ENCODE results near the gene PVALEF. TPM values are rescaled to one million over a fixed set of nuclear protein-coding genes. Genes with fewer than 3 reads are reported as not detected.

The PVALEF gene
- total RNA-seq, 1 experiment from 2014 or later, result not detected

DNA sequence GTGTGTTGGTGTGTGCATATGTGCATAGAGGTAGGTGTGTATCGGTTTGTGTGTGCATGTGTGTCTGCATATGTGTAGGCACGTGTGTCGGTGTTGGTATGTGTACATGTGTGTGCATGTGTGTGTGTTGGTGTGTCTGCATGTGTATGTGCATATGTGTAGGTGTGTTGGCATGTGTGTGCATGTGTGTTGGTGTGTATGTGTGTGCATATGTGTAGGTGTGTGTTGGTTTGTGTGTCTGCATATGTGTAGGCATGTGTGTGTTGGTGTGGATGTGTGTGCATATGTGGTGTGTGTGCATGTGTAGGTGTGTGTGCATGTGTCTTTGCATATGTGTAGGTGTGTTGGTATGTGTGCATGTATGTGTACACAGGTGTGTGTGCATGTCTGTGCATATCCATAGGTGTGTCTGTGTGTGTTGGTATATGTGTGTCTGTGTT is 4.6 kb downstream of the PVALEF start:
- no peaks in the 10 kb centered on the region for H3K27me3 ChIP-seq (ENCODE audit: control insufficient read depth, insufficient read depth, low read length)
- no peaks in the 10 kb centered on the region for H3K9me3 ChIP-seq (ENCODE audit: control insufficient read depth, insufficient read depth, low read depth, low read length)
- POLR2A ChIA-PET, result no interaction called here
- ATAC-seq, result no peak
- intact Hi-C loops (cut with micrococcal nuclease; ENCODE audit: unreplicated experiment), result no loop called here
- in situ Hi-C loops (cut with HindIII; ENCODE audit: low pct_unique_long_range_greater_than_20kb, low sequenced_read_pairs), result no loop called here
- H3K4me1 ChIP-seq (ENCODE audit: control insufficient read depth, insufficient read depth, low read length), result peaks cover 8% of the 10 kb centered on the region
- CTCF ChIA-PET, result no interaction called here
- no peak for TF ChIP-seq REST (IDR thresholded peaks at IDR 0.05; ENCODE audit: insufficient read depth in 1 of 2, low read depth in 2 of 2, low read length in 1 of 2)
- TF ChIP-seq TCF7L2 (IDR thresholded peaks at IDR 0.05; ENCODE audit: low read depth, low read length), result no peak
- TF ChIP-seq CTCF (IDR thresholded peaks at IDR 0.05), result no peak
- TF ChIP-seq SIN3A (IDR thresholded peaks at IDR 0.05; ENCODE audit: borderline replicate concordance, insufficient read depth, low read depth, low read length), result no peak
- TF ChIP-seq POLR2AphosphoS5 (IDR thresholded peaks at IDR 0.05; ENCODE audit: low read depth, low read length), result no peak
- DNase-seq (ENCODE audit: low read depth, low spot score), result no peak
- no peak overlapping the region for H3K4me3 ChIP-seq (ENCODE audit: low read depth in 2 of 2, low read length in 2 of 2)
- H3K36me3 ChIP-seq (ENCODE audit: control insufficient read depth, insufficient read depth, low read length), result no peaks in the 10 kb centered on the region
- BruUV-seq (replicated peaks), result no TSS peak
- no peak overlapping the region for H3K27ac ChIP-seq (ENCODE audit: low read length)

DNA sequence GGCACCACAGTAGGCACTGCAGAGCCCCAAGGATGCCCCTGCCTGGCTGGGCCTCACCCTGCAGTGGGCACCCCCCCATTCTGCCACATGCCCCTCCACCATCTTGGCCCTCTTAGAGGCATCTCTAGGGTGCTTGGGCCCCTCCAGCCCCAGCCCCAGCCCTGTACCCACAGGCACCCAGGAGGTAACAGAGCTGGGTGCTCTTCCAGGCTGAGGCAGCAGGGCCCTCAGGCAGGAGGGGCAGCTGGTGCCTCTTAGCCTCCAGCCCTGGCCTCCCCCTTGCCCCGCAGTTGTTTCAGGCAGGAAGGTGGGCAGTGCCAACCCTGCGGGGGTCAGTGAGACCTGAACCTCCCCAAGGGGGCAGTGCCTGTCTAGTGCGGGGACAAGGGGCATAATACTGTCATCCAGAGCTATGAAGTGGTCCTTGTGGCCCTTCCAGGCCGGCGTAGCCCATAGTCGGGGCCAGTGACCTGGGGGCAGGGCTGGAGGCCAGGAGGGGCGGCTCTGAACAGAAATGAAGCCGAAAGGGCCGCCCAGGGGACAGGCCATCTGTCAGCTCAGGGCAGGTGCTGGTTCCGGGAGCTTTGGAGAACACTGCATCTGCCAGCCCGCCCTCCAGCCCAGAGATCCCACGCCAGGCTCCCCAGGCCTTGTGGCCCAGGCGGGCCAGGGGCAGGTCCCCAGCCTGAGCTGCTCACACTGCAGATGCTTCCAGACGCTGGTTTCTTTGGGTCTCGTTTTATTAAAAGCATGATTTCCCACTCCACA is 5.6 kb downstream of the PVALEF start:
- H3K4me1 ChIP-seq (ENCODE audit: control insufficient read depth, insufficient read depth, low read length), result no peaks in the 10 kb centered on the region
- CTCF ChIA-PET, result no interaction called here
- ATAC-seq, result 0 out of 2 replicates have a peak, but pooled peaks have one; percentile 21
- no peak overlapping the region for H3K4me3 ChIP-seq (ENCODE audit: low read depth in 2 of 2, low read length in 2 of 2)
- TF ChIP-seq CTCF (IDR thresholded peaks at IDR 0.05) (no peak), SIN3A (IDR thresholded peaks at IDR 0.05; ENCODE audit: borderline replicate concordance, insufficient read depth, low read depth, low read length) (no peak), POLR2AphosphoS5 (IDR thresholded peaks at IDR 0.05; ENCODE audit: low read depth, low read length) (no peak)
- in situ Hi-C loops (cut with HindIII; ENCODE audit: low pct_unique_long_range_greater_than_20kb, low sequenced_read_pairs) (no loop called here), intact Hi-C loops (cut with micrococcal nuclease; ENCODE audit: unreplicated experiment) (no loop called here)
- no peak for DNase-seq (ENCODE audit: low read depth, low spot score)
- H3K27me3 ChIP-seq (ENCODE audit: control insufficient read depth, insufficient read depth, low read length), result no peaks in the 10 kb centered on the region
- POLR2A ChIA-PET, result no interaction called here
- no peaks in the 10 kb centered on the region for H3K36me3 ChIP-seq (ENCODE audit: control insufficient read depth, insufficient read depth, low read length)
- no peak overlapping the region for H3K27ac ChIP-seq (ENCODE audit: low read length)
- no peaks in the 10 kb centered on the region for H3K9me3 ChIP-seq (ENCODE audit: control insufficient read depth, insufficient read depth, low read depth, low read length)
- no TSS peak for BruUV-seq (replicated peaks)

Data from Panc1 (cell line).